Glutamatergic neuron (in vitro differentiated cells): ENCODE results near the gene SLC4A7. TPM values are rescaled to one million over a fixed set of nuclear protein-coding genes. Genes with fewer than 3 reads are reported as not detected.
"Not testable (repeated sequence)": the region's sequence is repeated elsewhere in the genome, so short reads cannot be mapped to it uniquely, and the experiment has no call there.

Source experiments
- DNase-seq: peaks from one replicate; pipeline ENCODE4 v3.0.0; 2022
- H3K27ac Mint-ChIP-seq: one replicate; pipeline ENCODE4 v1.8.0; 2020; ENCODE audit warnings: mild to moderate bottlenecking, mixed read lengths, inconsistent platforms; ENCODE audit not compliant: unreplicated experiment
- H3K27me3 Mint-ChIP-seq: one replicate; pipeline ENCODE4 v1.8.0; 2020; ENCODE audit warnings: mild to moderate bottlenecking, moderate library complexity, mixed read lengths, inconsistent platforms; ENCODE audit not compliant: unreplicated experiment
- H3K36me3 Mint-ChIP-seq: one replicate; pipeline ENCODE4 v1.8.0; 2020; ENCODE audit warnings: mild to moderate bottlenecking, mixed read lengths, inconsistent platforms; ENCODE audit not compliant: unreplicated experiment
- H3K4me1 Mint-ChIP-seq: one replicate; pipeline ENCODE4 v1.8.0; 2020; ENCODE audit warnings: mild to moderate bottlenecking, low read depth, mixed read lengths, inconsistent platforms; ENCODE audit not compliant: unreplicated experiment
- H3K4me3 Mint-ChIP-seq: one replicate; pipeline ENCODE4 v1.8.0; 2020; ENCODE audit warnings: mild to moderate bottlenecking, mixed read lengths, inconsistent platforms; ENCODE audit not compliant: unreplicated experiment
- H3K9me3 Mint-ChIP-seq: one replicate; pipeline ENCODE4 v1.8.0; 2020; ENCODE audit warnings: mild to moderate bottlenecking, moderate library complexity, mixed read lengths, inconsistent platforms; ENCODE audit not compliant: unreplicated experiment
- total RNA-seq: library from RNA; stranded (reverse); fragmentation: NEBNext Ultra II Directional; extraction: Animal tissue kit (Norgen Biotek cat#: 25700); gene quantifications from one replicate; pipeline ENCODE4 v1.2.1, GENCODE V29; 2021; ENCODE audit not compliant: unreplicated experiment
- TF ChIP-seq, protein P1 (sequence below): fragments of 200-600 bp; sonication (generic); IDR thresholded peaks from one replicate; pipeline ENCODE4 v1.5.0; 2021; ENCODE audit not compliant: partially characterized antibody, unreplicated experiment

Gene SLC4A7
- total RNA-seq, 1 donor from 2014 or later, result 67.0 TPM

DNA sequence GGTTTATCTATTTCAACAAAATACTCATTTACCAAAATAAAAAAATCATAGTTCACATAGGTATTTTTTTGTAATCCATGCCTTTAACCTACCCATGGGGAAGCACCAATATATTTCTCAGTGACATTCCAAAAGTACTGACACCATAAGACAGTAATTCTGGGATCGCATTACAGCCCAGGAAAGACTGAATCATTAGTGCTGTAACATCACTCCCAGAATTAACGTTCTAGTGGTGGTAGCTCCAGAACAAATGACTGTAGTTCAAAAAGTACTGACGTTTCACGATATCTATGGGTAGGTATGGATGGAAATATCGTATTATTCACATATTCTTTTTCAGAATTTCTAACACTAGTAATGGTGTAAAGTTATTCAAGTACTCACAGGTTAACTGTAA is 60.7 kb downstream of the SLC4A7 start:
- no peaks in the 10 kb centered on the region for H3K36me3 Mint-ChIP-seq
- TF ChIP-seq, protein P1, sequence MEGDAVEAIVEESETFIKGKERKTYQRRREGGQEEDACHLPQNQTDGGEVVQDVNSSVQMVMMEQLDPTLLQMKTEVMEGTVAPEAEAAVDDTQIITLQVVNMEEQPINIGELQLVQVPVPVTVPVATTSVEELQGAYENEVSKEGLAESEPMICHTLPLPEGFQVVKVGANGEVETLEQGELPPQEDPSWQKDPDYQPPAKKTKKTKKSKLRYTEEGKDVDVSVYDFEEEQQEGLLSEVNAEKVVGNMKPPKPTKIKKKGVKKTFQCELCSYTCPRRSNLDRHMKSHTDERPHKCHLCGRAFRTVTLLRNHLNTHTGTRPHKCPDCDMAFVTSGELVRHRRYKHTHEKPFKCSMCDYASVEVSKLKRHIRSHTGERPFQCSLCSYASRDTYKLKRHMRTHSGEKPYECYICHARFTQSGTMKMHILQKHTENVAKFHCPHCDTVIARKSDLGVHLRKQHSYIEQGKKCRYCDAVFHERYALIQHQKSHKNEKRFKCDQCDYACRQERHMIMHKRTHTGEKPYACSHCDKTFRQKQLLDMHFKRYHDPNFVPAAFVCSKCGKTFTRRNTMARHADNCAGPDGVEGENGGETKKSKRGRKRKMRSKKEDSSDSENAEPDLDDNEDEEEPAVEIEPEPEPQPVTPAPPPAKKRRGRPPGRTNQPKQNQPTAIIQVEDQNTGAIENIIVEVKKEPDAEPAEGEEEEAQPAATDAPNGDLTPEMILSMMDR, result no peak

DNA sequence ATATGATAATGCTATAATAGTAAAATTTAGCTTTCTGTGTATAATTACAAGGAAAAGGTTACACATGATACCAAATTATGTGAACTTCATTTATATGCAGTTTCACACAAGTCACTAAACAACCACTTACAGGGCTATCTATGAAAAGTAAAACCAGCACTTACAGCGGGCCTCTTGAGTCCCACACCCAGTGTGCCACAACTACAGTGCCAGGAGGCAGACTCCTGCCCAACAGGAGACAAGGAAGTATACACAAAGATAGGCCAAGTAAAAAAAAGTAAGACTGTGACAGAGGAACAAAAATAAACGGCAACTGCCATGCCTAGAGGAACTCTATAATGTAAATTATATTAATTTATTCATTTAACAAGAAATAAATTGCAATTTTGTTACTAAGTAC is 61.6 kb downstream of the SLC4A7 start:
- Mint-ChIP-seq H3K4me3 (no peak overlapping the region), H3K9me3 (no peaks in the 10 kb centered on the region), H3K27ac (no peak overlapping the region), H3K27me3 (no peaks in the 10 kb centered on the region), H3K4me1 (no peaks in the 10 kb centered on the region), H3K36me3 (no peaks in the 10 kb centered on the region)
- TF ChIP-seq, protein P1, result no peak
- DNase-seq, result no peak

More for the DNA sequence above, 60.7 kb downstream of the SLC4A7 start:
- Mint-ChIP-seq H3K27me3 (no peaks in the 10 kb centered on the region), H3K4me1 (no peaks in the 10 kb centered on the region), H3K9me3 (no peaks in the 10 kb centered on the region), H3K27ac (no peak overlapping the region), H3K4me3 (no peak overlapping the region)
- no peak for DNase-seq

DNA sequence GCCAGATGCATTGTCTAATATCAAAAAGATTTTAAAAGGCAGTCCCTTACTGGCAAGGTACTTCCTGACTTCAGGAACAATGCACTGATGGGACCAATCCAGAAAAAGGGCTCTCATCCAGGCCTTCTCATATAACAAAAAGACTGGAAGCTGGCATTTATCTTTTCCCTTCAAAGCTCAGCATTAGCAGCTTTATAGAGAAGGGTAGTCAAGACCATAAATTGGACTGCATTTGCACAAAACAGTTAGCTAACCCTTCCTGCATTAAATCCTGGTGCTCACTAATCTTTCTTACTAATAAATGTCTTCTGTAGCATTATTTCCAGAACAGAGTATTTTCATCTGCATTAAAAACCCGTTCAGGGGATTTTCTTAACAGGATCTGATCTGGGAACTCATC is 69.0 kb downstream of the SLC4A7 start:
- Mint-ChIP-seq H3K27me3 (no peaks in the 10 kb centered on the region), H3K4me1 (no peaks in the 10 kb centered on the region), H3K9me3 (no peaks in the 10 kb centered on the region), H3K36me3 (no peaks in the 10 kb centered on the region), H3K27ac (no peak overlapping the region), H3K4me3 (no peak overlapping the region)
- TF ChIP-seq, protein P1, result no peak
- DNase-seq, result no peak

DNA sequence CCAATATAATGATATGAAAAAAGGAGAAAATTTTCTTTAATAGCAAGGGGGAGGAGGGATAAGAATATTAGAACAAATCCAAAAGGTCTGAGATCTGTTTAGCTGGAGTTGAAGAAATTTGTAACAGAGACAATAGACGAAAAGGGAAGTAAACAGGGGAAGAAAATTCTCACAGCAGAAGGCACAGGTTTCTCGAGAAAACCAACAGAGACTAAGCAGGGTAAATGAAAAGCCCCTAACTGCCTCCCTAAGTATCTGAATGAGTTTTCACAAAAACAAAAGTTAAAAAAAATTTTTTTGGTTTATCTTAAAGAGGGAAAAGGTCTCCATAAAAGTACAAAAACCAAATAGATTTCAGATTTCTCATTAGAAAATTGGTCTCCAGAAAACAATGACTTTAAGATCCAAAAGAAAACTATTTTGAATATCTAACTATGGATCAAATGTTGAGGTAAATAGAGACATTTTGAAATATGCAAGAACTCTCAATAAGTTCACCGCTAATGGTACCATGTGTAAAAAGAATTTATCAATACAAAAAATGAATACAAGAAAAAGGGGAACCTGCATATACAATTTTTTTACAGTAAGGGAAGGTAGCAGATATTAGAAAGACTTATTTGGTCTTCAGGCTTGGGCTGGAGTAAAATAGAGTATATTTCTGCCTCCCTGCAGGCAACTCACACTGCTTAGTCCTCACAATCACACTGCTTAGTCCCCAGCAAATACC is 91.1 kb downstream of the SLC4A7 start:
- H3K27ac Mint-ChIP-seq, result no peak overlapping the region

DNA sequence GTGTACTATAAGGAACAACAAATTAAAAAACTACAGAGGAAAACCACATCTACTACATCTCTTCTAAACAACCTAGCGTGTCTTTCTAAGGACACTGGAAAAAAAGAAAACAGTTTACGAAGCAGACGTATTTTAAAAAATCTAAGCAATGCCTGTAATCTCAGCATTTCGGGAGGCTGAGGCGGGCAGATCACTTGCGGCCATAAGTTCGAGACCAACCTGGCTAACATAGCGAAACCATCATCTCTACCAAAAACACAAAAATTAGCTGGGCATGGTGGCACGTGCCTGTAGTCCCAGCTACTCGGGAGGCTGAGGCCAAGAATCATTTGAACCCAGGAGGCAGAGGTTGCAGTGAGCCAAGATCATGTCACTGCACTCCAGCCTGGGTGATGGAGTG is 91.8 kb downstream of the SLC4A7 start:
- H3K27me3 Mint-ChIP-seq, H3K4me3 Mint-ChIP-seq, H3K4me1 Mint-ChIP-seq, H3K9me3 Mint-ChIP-seq, H3K27ac Mint-ChIP-seq, DNase-seq, H3K36me3 Mint-ChIP-seq: not testable (repeated sequence)

More for the DNA sequence above, 91.1 kb downstream of the SLC4A7 start:
- TF ChIP-seq, protein P1, result no peak
- Mint-ChIP-seq H3K4me3 (no peak overlapping the region), H3K27me3 (peaks cover 2% of the 10 kb centered on the region), H3K9me3 (no peaks in the 10 kb centered on the region), H3K4me1 (no peaks in the 10 kb centered on the region), H3K36me3 (no peaks in the 10 kb centered on the region)
- DNase-seq, result no peak
